Chondrocyte (in vitro differentiated cells): ENCODE results near the gene MYORG. TPM values are rescaled to one million over a fixed set of nuclear protein-coding genes. Genes with fewer than 3 reads are reported as not detected.
A peak's percentile ranks its signal among the peaks of the same experiment; 100 is the strongest.

Experiments used
- DNase-seq: peaks from one replicate; pipeline ENCODE4 v3.0.0; 2021; ENCODE audit warnings: mixed read lengths, low spot score
- H3K27ac Mint-ChIP-seq: one replicate; pipeline ENCODE4 v1.8.0; 2021; ENCODE audit warnings: mild to moderate bottlenecking, moderate library complexity, mixed read lengths; ENCODE audit not compliant: unreplicated experiment
- H3K27me3 Mint-ChIP-seq: 2 replicates; pipeline ENCODE4 v1.8.0; 2021; ENCODE audit warnings: low read depth, mixed read lengths
- H3K36me3 Mint-ChIP-seq: 2 replicates; pipeline ENCODE4 v1.8.0; 2021; ENCODE audit warnings: low read depth, mixed read lengths
- H3K4me1 Mint-ChIP-seq: 2 replicates; pipeline ENCODE4 v1.8.0; 2021; ENCODE audit warnings: low read depth, mild to moderate bottlenecking, mixed read lengths
- H3K4me3 Mint-ChIP-seq: one replicate; pipeline ENCODE4 v1.8.0; 2021; ENCODE audit warnings: mild to moderate bottlenecking, moderate library complexity, mixed read lengths; ENCODE audit not compliant: unreplicated experiment
- H3K9me3 Mint-ChIP-seq: 2 replicates; pipeline ENCODE4 v1.8.0; 2021; ENCODE audit warnings: low read depth, mixed read lengths
- total RNA-seq: library from RNA; stranded (reverse); gene quantifications from 3 replicates; pipeline ENCODE4 v1.2.1, GENCODE V29; 2021
- TF ChIP-seq, protein P1 (sequence below): fragments of 200-600 bp; sonication (generic); IDR thresholded peaks from 2 replicates; pipeline ENCODE4 v1.5.0; 2021; ENCODE audit warnings: antibody characterized with exemption, mild to moderate bottlenecking, moderate library complexity

MYORG gene
- total RNA-seq, 1 donor from 2014 or later, result 6.8 TPM

DNA sequence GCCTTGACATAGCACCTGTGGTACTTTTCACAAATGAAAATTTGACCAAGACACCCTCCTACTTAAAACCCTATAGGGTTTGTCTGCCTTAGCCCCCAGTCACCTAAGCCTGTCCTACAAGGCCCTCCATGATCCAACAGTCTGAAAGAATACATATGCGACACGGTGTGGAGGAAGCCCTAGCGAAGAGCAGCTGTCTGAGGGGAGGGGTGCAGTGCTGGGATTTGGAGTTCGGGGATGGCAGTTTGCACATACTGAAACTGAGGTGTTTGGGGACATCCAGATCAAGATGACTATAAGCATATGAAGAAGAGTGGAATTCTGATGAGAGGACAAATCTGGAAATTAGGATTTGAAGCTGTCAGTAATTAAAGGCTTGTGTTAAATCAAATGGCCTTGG lies 7.2 kb upstream of the MYORG start:
- no peak overlapping the region for H3K27ac Mint-ChIP-seq
- peaks cover 15% of the 10 kb centered on the region for H3K4me1 Mint-ChIP-seq
- TF ChIP-seq, protein P1, sequence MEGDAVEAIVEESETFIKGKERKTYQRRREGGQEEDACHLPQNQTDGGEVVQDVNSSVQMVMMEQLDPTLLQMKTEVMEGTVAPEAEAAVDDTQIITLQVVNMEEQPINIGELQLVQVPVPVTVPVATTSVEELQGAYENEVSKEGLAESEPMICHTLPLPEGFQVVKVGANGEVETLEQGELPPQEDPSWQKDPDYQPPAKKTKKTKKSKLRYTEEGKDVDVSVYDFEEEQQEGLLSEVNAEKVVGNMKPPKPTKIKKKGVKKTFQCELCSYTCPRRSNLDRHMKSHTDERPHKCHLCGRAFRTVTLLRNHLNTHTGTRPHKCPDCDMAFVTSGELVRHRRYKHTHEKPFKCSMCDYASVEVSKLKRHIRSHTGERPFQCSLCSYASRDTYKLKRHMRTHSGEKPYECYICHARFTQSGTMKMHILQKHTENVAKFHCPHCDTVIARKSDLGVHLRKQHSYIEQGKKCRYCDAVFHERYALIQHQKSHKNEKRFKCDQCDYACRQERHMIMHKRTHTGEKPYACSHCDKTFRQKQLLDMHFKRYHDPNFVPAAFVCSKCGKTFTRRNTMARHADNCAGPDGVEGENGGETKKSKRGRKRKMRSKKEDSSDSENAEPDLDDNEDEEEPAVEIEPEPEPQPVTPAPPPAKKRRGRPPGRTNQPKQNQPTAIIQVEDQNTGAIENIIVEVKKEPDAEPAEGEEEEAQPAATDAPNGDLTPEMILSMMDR, result no peak
- no peaks in the 10 kb centered on the region for H3K27me3 Mint-ChIP-seq
- DNase-seq, result peak; percentile 25
- H3K4me3 Mint-ChIP-seq, result no peak overlapping the region
- H3K36me3 Mint-ChIP-seq, result no peaks in the 10 kb centered on the region
- no peaks in the 10 kb centered on the region for H3K9me3 Mint-ChIP-seq

DNA sequence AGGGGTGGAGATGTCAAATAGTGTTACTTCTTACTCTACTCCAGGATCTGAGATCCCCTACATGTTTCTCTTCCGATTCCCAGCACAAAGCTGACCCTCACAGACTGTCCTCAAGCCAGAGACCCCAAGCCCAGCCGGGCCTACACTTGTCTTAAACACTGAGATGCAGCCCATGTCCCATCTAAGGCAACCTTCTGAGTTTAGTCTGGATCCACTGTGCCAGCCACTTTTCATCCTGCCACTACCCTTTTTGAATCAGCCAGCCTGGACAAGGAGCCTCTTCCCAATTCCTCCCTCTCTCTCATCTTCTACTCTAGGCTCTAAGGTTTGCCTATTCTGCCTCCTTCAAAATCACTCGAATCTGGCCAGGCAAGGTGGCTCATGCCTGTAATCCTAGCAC lies 6.2 kb upstream of the MYORG start:
- no peaks in the 10 kb centered on the region for H3K9me3 Mint-ChIP-seq
- no peak overlapping the region for H3K27ac Mint-ChIP-seq
- H3K36me3 Mint-ChIP-seq, result no peaks in the 10 kb centered on the region
- no peak overlapping the region for H3K4me3 Mint-ChIP-seq
- H3K27me3 Mint-ChIP-seq, result no peaks in the 10 kb centered on the region
- TF ChIP-seq, protein P1, result no peak
- peaks cover 15% of the 10 kb centered on the region for H3K4me1 Mint-ChIP-seq
- peak; percentile 17 for DNase-seq

DNA sequence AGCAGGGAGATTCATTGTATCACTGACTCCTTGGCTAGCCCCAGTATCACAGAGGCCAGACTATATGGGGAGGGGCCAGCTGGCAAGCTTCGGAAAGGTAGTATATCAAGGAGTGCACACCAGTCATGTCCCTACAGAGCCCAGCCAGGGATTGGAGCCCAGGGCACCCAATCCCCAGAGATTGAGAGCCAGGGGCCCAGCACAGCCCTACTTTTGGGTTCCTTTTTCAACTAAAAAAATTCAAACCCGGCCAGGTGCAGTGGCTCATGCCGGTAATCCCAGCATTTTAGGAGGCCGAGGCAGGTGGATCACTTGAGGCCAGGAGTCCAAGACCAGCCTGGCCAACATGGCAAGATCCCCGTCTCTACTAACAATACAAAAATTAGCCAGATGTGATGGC lies 5.4 kb upstream of the MYORG start:
- H3K36me3 Mint-ChIP-seq, result no peaks in the 10 kb centered on the region
- TF ChIP-seq, protein P1, result no peak
- peaks cover 20% of the 10 kb centered on the region for H3K4me1 Mint-ChIP-seq
- no peaks in the 10 kb centered on the region for H3K27me3 Mint-ChIP-seq
- no peak overlapping the region for H3K4me3 Mint-ChIP-seq
- peak; percentile 43 for DNase-seq
- no peaks in the 10 kb centered on the region for H3K9me3 Mint-ChIP-seq
- no peak overlapping the region for H3K27ac Mint-ChIP-seq

DNA sequence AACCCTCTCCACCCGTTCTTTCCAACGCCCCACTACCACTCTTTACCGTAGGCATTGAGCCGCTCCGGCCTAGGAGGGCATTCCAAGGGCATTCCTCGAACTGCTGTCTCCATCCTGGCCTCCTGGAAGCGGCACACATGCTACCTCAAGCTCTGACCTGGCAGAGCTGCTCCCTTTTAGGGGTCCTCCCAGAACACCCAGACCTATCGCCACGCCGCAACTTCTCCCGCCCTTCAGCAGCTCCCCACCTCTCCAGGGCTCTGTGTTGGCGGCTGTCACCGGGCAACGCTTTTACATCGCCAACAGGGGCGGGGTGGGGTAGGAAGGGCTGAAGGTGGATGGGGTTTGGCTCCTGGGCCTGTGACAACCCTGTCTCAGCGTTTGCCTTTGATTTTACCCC lies 4.6 kb upstream of the MYORG start:
- Mint-ChIP-seq H3K9me3 (no peaks in the 10 kb centered on the region), H3K27me3 (no peaks in the 10 kb centered on the region), H3K36me3 (no peaks in the 10 kb centered on the region), H3K4me1 (peaks cover 21% of the 10 kb centered on the region), H3K27ac (peak overlapping the region; percentile 18), H3K4me3 (peak overlapping the region; percentile 74)
- DNase-seq, result peak; percentile 56
- TF ChIP-seq, protein P1, result no peak

DNA sequence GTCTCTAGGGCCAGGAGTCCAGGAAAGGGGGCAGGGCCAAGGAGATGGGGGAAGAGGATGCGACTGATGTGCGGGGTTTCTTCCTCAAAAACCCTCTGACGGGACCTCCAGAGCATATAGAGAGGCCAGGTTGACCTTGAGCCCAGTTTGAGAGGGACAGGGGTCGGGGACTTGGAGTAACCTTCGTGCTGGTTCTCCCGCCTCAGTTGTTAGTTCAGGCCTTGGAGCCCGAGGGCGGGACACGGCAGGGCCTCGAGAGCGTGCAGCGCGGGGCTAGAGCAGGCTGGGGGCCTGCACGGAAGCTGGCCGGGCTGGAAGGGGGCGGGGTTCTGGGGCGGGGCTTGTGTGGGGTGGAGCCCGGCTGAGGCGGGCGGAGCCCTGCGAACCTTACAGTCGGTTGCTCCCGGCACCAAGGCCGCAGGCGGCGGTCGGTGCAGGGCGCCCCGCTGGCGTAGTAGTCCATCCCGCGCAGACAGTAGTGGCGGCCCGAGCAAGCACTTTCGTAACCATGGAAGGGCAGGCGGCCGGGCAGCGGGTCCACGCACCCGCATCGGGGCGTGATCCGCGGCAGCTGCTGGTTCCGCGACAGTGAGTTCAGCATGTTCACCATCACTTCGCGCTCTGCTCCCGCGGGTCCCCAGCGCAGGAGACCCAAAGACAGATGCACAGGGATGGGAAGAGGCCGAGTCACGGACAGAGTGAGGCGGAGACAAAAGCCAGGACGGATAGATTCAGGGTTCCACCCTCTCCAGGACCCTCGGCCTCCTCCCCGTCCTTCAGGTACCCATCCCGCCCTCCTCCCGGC lies 4.0 kb upstream of the MYORG start:
- H3K9me3 Mint-ChIP-seq, result no peaks in the 10 kb centered on the region
- peaks cover 28% of the 10 kb centered on the region for H3K4me1 Mint-ChIP-seq
- H3K27ac Mint-ChIP-seq, result peak overlapping the region; percentile 58
- TF ChIP-seq, protein P1, result no peak
- H3K4me3 Mint-ChIP-seq, result peak overlapping the region; percentile 74
- no peaks in the 10 kb centered on the region for H3K27me3 Mint-ChIP-seq
- DNase-seq, result peak; percentile 80
- no peaks in the 10 kb centered on the region for H3K36me3 Mint-ChIP-seq
